Esophagus muscularis mucosa (tissue), 3 donors: ENCODE measurements around the gene AGPAT4.

Experiments used
- POLR2A ChIP-seq: fragments of 450-650 bp; IDR thresholded peaks from one replicate; pipeline ENCODE4 v1.6.1; 2017; ENCODE audit warnings: antibody characterized with exemption, moderate library complexity, mild to moderate bottlenecking, low read depth
- POLR2AphosphoS5 ChIP-seq, 2 donors: sonication (generic); formaldehyde crosslinking; IDR thresholded peaks; one replicate each; pipeline ENCODE4 v1.6.1; 2017; ENCODE audit warnings: antibody characterized with exemption in 2 of 2
- TF ChIP-seq, protein P1 (sequence below), 3 experiments: fragments of 200-600 bp in 2 of 3; fragments of 450-650 bp in 1 of 3; sonication (generic) in 2 of 3; IDR thresholded peaks; one replicate each; pipeline ENCODE4 v1.5.1; 2017 to 2019; ENCODE audit warnings: antibody characterized with exemption in 3 of 3, mild to moderate bottlenecking in 2 of 3, moderate library complexity in 1 of 3

DNA sequence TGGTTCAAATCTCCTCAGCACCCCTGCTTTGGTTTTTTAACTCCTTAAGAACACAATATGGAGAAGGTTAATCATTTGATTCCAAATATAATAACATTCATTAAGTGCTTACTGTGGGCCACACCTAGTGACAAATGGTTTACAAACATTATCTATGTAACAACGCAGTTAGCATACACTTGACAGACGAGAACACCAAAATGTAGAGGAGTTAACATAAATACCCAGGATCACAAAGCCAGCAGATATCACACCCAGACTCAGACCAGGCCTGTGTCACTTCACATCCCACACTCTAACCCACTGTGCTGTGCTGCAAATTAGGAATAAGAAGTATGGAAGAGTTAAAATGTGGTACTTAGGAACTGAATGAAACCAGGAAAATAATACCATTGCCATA is 82.9 kb downstream of the AGPAT4 start:
- TF ChIP-seq, protein P1, sequence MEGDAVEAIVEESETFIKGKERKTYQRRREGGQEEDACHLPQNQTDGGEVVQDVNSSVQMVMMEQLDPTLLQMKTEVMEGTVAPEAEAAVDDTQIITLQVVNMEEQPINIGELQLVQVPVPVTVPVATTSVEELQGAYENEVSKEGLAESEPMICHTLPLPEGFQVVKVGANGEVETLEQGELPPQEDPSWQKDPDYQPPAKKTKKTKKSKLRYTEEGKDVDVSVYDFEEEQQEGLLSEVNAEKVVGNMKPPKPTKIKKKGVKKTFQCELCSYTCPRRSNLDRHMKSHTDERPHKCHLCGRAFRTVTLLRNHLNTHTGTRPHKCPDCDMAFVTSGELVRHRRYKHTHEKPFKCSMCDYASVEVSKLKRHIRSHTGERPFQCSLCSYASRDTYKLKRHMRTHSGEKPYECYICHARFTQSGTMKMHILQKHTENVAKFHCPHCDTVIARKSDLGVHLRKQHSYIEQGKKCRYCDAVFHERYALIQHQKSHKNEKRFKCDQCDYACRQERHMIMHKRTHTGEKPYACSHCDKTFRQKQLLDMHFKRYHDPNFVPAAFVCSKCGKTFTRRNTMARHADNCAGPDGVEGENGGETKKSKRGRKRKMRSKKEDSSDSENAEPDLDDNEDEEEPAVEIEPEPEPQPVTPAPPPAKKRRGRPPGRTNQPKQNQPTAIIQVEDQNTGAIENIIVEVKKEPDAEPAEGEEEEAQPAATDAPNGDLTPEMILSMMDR (IDR thresholded peaks at IDR 0.05) = no peak
- TF ChIP-seq POLR2A = no peak
- TF ChIP-seq POLR2AphosphoS5 (IDR thresholded peaks at IDR 0.05) = no peak
